Psoas muscle (tissue), 8 donors: ENCODE measurements around the gene LCNL1. TPM values are rescaled to one million over a fixed set of nuclear protein-coding genes. Genes with fewer than 3 reads are reported as not detected.
"Not testable (repeated sequence)": the region's sequence is repeated elsewhere in the genome, so short reads cannot be mapped to it uniquely, and the experiment has no call there.

Experiments used
- ATAC-seq, 4 donors: fragments of 200-7000 bp; cut with Tn5 transposase; one replicate each; pipeline ENCODE4 v1.9.1; 2020; ENCODE audit warnings: moderate library complexity in 3 of 4, mild to moderate bottlenecking in 2 of 4
- DNase-seq, 2 donors: peaks; one replicate each; pipeline ENCODE4 v3.0.0-alpha.2; 2020
- H3K27ac ChIP-seq: fragments of 200-600 bp; one replicate; pipeline ENCODE4 v1.8.0; 2022
- H3K27me3 ChIP-seq, 3 donors: fragments of 200-600 bp in 1 of 3; one replicate each; pipeline versions ENCODE4 v1.6.1 to v1.8.0; 2013 to 2022; ENCODE audit warnings: low read length in 2 of 3, mild to moderate bottlenecking in 2 of 3, moderate library complexity in 1 of 3; ENCODE audit not compliant: insufficient read depth in 3 of 3
- H3K36me3 ChIP-seq, 2 donors: fragments of 200-600 bp in 1 of 2; one replicate each; pipeline versions ENCODE4 v1.6.1 to v1.8.0; 2013 to 2022; ENCODE audit warnings: low read depth in 1 of 2, mild to moderate bottlenecking in 1 of 2, moderate library complexity in 1 of 2; ENCODE audit not compliant: insufficient read depth in 1 of 2
- H3K4me1 ChIP-seq: fragments of 200-600 bp; one replicate; pipeline ENCODE4 v1.8.0; 2022
- H3K4me3 ChIP-seq: fragments of 200-600 bp; one replicate; pipeline ENCODE4 v1.8.0; 2022; ENCODE audit warnings: mild to moderate bottlenecking
- H3K9me3 ChIP-seq: fragments of 200-600 bp; one replicate; pipeline ENCODE4 v1.8.0; 2022
- CTCF ChIP-seq: fragments of 200-600 bp; IDR thresholded peaks from one replicate; pipeline ENCODE4 v1.8.0; 2022; ENCODE audit warnings: antibody characterized with exemption
- WGBS, 3 donors: extraction: QIAGEN DNeasy Blood & Tissue Kit; methylation state at CpG; one replicate each; pipeline versions ENCODE4 v1.1.6 to v1.1.7; 2013; 5-methylcytosine and 5-hydroxymethylcytosine counted together
- intact Hi-C, 2 donors: fragments of 100-400 bp; cut with DNase I; formaldehyde crosslinking; loops; one replicate each; pipeline versions ENCODE4 v1.11.0 to v1.14.2; 2022
- polyA plus RNA-seq, 3 donors: library from polyadenylated mRNA; stranded (reverse); fragments of 200-250 nt; gene quantifications; one replicate each; pipeline ENCODE4 v1.2.3, GENCODE V29; 2013
- total RNA-seq, 4 donors: library from RNA; stranded (reverse); fragmentation: NEBNext Ultra II Directional in 2 of 4; extraction: Animal tissue kit (Norgen Biotek cat#: 25700) in 2 of 4; gene quantifications; one replicate each; pipeline versions ENCODE4 v1.2.1 to v1.2.4, GENCODE V29; 2021 to 2023
- donor health status: healthy with polysubstance abuse.
- donor health status: DM: no; HTN: no; CAD: no; lungs with moderate emphysema.
- donor health status: Bipolar disorder and iron deficiency.
- donor health status: healthy.
- donor health status: DM: yes; HTN: yes; CAD: no.
- donor health status: DM: no; HTN: no; CAD: no.
- donor health status: DM: no; HTN: no; CAD: no.
- donor health status: DM: yes; HTN: yes; CAD: no.

The LCNL1 gene
- total and polyA plus RNA-seq, 7 donors: 0.04 to 0.79 (median 0.14) TPM

GRCh38 chr9:137032858-137033257 lies 50.1 kb downstream of the LCNL1 start:
- Histone ChIP-seq H3K27me3 (peaks cover 0 to 6% (median 0%) of the 10 kb centered on the region in 3 donors), H3K27ac (no peak overlapping the region), H3K4me3 (peak overlapping the region; percentile 28), H3K36me3 (no peaks in the 10 kb centered on the region), H3K9me3 (no peaks in the 10 kb centered on the region), H3K4me1 (peaks cover 16% of the 10 kb centered on the region)
- peak; percentile 65 to 73 for DNase-seq
- no peak for ATAC-seq
- intact Hi-C loops: no loop called here
- no peak for TF ChIP-seq CTCF
- 84 to 89% (median 85%) methylated on average over 9 to 10 of the region's 10 CpGs for WGBS, 3 donors

GRCh38 chr9:137033481-137033880 lies 50.7 kb downstream of the LCNL1 start:
- intact Hi-C loops, DNase-seq, H3K36me3 ChIP-seq, H3K27me3 ChIP-seq, H3K9me3 ChIP-seq, ATAC-seq, H3K27ac ChIP-seq: not testable (repeated sequence)
- peaks cover 16% of the 10 kb centered on the region for H3K4me1 ChIP-seq
- peak overlapping the region; percentile 28 for H3K4me3 ChIP-seq
- 92 to 98% (median 96%) methylated on average over 5 of the region's 5 CpGs for WGBS, 3 donors

GRCh38 chr9:137034039-137034708 lies 51.4 kb downstream of the LCNL1 start:
- intact Hi-C loops: loop anchor here (2.0 kb wide), 2 partner anchors 85 to 245 kb away; no protein-coding TSS in a partner anchor
- DNase-seq (no peak), ATAC-seq (no peak)
- 31 to 34% (median 32%) methylated on average over 14 to 15 of the region's 15 CpGs for WGBS, 3 donors
- H3K4me3 ChIP-seq: peak overlapping the region; percentile 28
- H3K4me1 ChIP-seq: peaks cover 9% of the 10 kb centered on the region
- H3K36me3 ChIP-seq: peaks cover 0 to 5% of the 10 kb centered on the region in 2 donors
- H3K9me3 ChIP-seq: no peaks in the 10 kb centered on the region
- peaks cover 0 to 6% (median 0%) of the 10 kb centered on the region in 3 donors for H3K27me3 ChIP-seq
- TF ChIP-seq CTCF: no peak
- no peak overlapping the region for H3K27ac ChIP-seq

GRCh38 chr9:137034709-137035506 lies 52.1 kb downstream of the LCNL1 start:
- peak; percentile 88 for TF ChIP-seq CTCF
- intact Hi-C loops: loop anchor here (1.0 to 2.0 kb wide), 3 partner anchors 86 to 248 kb away; no protein-coding TSS in a partner anchor
- peak; percentile 78 to 92 for DNase-seq
- peaks cover 0 to 12% of the 10 kb centered on the region in 2 donors for H3K36me3 ChIP-seq
- no peaks in the 10 kb centered on the region for H3K9me3 ChIP-seq
- peaks cover 6% of the 10 kb centered on the region for H3K4me1 ChIP-seq
- WGBS, 3 donors: 7 to 13% (median 7%) methylated on average over 23 to 24 of the region's 24 CpGs
- H3K27ac ChIP-seq: no peak overlapping the region
- H3K27me3 ChIP-seq: peaks cover 0 to 6% (median 0%) of the 10 kb centered on the region in 3 donors
- peak; percentile 74 to 94 (median 92) for ATAC-seq
- H3K4me3 ChIP-seq: no peak overlapping the region

Other genes starting within 250 kb of the LCNL1 start
Only the 30 nearest of the 38 such genes appear.
- gene LCN15, start 218.5 kb upstream of the LCNL1 start, total RNA-seq: under 1 TPM in 1 of 4 donors, not detected in 3; 0.22 TPM
- gene LCN15, start 218.5 kb upstream of the LCNL1 start, polyA plus RNA-seq: 1 to 10 TPM in 1 of 3 donors, under 1 TPM in 1, not detected in 1; 0.14 to 1.4 TPM
- 10 to 100 TPM; 32.0 to 49.1 (median 45.9) TPM for gene TMEM141, start 191.6 kb upstream of the LCNL1 start, total RNA-seq
- gene TMEM141, start 191.6 kb upstream of the LCNL1 start, polyA plus RNA-seq: 10 to 100 TPM; 49.3 to 89.1 (median 65.1) TPM
- not detected for gene CCDC183, start 186.7 kb upstream of the LCNL1 start, total RNA-seq
- gene CCDC183, start 186.7 kb upstream of the LCNL1 start, polyA plus RNA-seq: under 1 TPM in 2 of 3 donors, not detected in 1; 0.03 to 0.08 TPM
- 10 to 100 TPM; 74.4 to 90.5 (median 88.3) TPM for gene RABL6, start 175.0 kb upstream of the LCNL1 start, total RNA-seq
- 10 to 100 TPM; 73.0 to 82.5 (median 75.4) TPM for gene RABL6, start 175.0 kb upstream of the LCNL1 start, polyA plus RNA-seq
- gene AJM1, start 140.5 kb upstream of the LCNL1 start, total RNA-seq: 1 to 10 TPM; 1.3 to 4.9 (median 3.5) TPM
- 1 to 10 TPM; 1.6 to 2.0 (median 1.7) TPM for gene AJM1, start 140.5 kb upstream of the LCNL1 start, polyA plus RNA-seq
- 100 to 1,000 TPM; 154 to 272 (median 220) TPM for gene PHPT1, start 133.6 kb upstream of the LCNL1 start, total RNA-seq
- 100 to 1,000 TPM; 228 to 295 (median 288) TPM for gene PHPT1, start 133.6 kb upstream of the LCNL1 start, polyA plus RNA-seq
- 1 to 10 TPM; 1.7 to 4.7 (median 3.1) TPM for gene MAMDC4, start 130.6 kb upstream of the LCNL1 start, total RNA-seq
- 1 to 10 TPM; 2.1 to 7.9 (median 2.4) TPM for gene MAMDC4, start 130.6 kb upstream of the LCNL1 start, polyA plus RNA-seq
- 100 to 1,000 TPM; 254 to 371 (median 331) TPM for gene EDF1, start 116.7 kb upstream of the LCNL1 start, total RNA-seq
- gene EDF1, start 116.7 kb upstream of the LCNL1 start, polyA plus RNA-seq: 100 to 1,000 TPM; 241 to 534 (median 365) TPM
- gene TRAF2, start 96.5 kb upstream of the LCNL1 start, total RNA-seq: 10 to 100 TPM in 2 of 4 donors, 1 to 10 TPM in 2; 5.4 to 13.2 (median 9.4) TPM
- 10 to 100 TPM in 2 of 3 donors, 1 to 10 TPM in 1; 8.6 to 15.9 (median 11.1) TPM for gene TRAF2, start 96.5 kb upstream of the LCNL1 start, polyA plus RNA-seq
- 100 to 1,000 TPM; 135 to 236 (median 171) TPM for gene FBXW5, start 38.3 kb upstream of the LCNL1 start, total RNA-seq
- 100 to 1,000 TPM; 202 to 261 (median 213) TPM for gene FBXW5, start 38.3 kb upstream of the LCNL1 start, polyA plus RNA-seq
- 1 to 10 TPM; 1.7 to 7.9 (median 5.9) TPM for gene C8G, start 37.8 kb upstream of the LCNL1 start, total RNA-seq
- gene C8G, start 37.8 kb upstream of the LCNL1 start, polyA plus RNA-seq: 1 to 10 TPM; 3.4 to 6.0 (median 4.5) TPM
- gene LCN12, start 30.7 kb upstream of the LCNL1 start, total RNA-seq: 1 to 10 TPM in 1 of 4 donors, under 1 TPM in 2, not detected in 1; 0.38 to 1.5 (median 0.48) TPM
- under 1 TPM; 0.06 to 0.17 (median 0.13) TPM for gene LCN12, start 30.7 kb upstream of the LCNL1 start, polyA plus RNA-seq
- 100 to 1,000 TPM in 1 of 4 donors, 10 to 100 TPM in 3; 23.3 to 130 (median 74.3) TPM for gene PTGDS, start 5.5 kb upstream of the LCNL1 start, total RNA-seq
- gene PTGDS, start 5.5 kb upstream of the LCNL1 start, polyA plus RNA-seq: 10 to 100 TPM; 29.9 to 37.9 (median 37.8) TPM
- 10 to 100 TPM in 3 of 4 donors, 1 to 10 TPM in 1; 9.4 to 15.6 (median 12.4) TPM for gene PAXX, start 9.4 kb downstream of the LCNL1 start, total RNA-seq
- 10 to 100 TPM; 16.5 to 39.2 (median 25.2) TPM for gene PAXX, start 9.4 kb downstream of the LCNL1 start, polyA plus RNA-seq
- under 1 TPM in 3 of 4 donors, not detected in 1; 0.38 to 0.90 (median 0.54) TPM for gene CLIC3, start 13.6 kb downstream of the LCNL1 start, total RNA-seq
- under 1 TPM; 0.55 to 0.94 (median 0.79) TPM for gene CLIC3, start 13.6 kb downstream of the LCNL1 start, polyA plus RNA-seq
- gene ABCA2, start 45.2 kb downstream of the LCNL1 start, total RNA-seq: 10 to 100 TPM; 12.2 to 23.5 (median 18.3) TPM
- gene ABCA2, start 45.2 kb downstream of the LCNL1 start, polyA plus RNA-seq: 10 to 100 TPM in 1 of 3 donors, 1 to 10 TPM in 2; 6.9 to 11.1 (median 8.5) TPM
- under 1 TPM in 1 of 4 donors, not detected in 3; 0.08 TPM for gene FUT7, start 49.1 kb downstream of the LCNL1 start, total RNA-seq
- under 1 TPM in 2 of 3 donors, not detected in 1; 0.01 to 0.06 TPM for gene FUT7, start 49.1 kb downstream of the LCNL1 start, polyA plus RNA-seq
- gene NPDC1, start 63.2 kb downstream of the LCNL1 start, total RNA-seq: 10 to 100 TPM; 17.3 to 32.1 (median 22.6) TPM
- gene NPDC1, start 63.2 kb downstream of the LCNL1 start, polyA plus RNA-seq: 10 to 100 TPM; 14.8 to 23.2 (median 17.6) TPM
- 1 to 10 TPM in 2 of 4 donors, under 1 TPM in 2; 0.59 to 1.4 (median 0.95) TPM for gene ENTPD2, start 71.1 kb downstream of the LCNL1 start, total RNA-seq
- under 1 TPM; 0.17 to 0.29 (median 0.28) TPM for gene ENTPD2, start 71.1 kb downstream of the LCNL1 start, polyA plus RNA-seq
- gene SAPCD2, start 87.6 kb downstream of the LCNL1 start, total RNA-seq: under 1 TPM; 0.10 to 0.15 (median 0.12) TPM
- gene SAPCD2, start 87.6 kb downstream of the LCNL1 start, polyA plus RNA-seq: under 1 TPM in 2 of 3 donors, not detected in 1; 0.18 to 0.22 TPM
- 1 to 10 TPM; 1.8 to 4.5 (median 3.0) TPM for gene UAP1L1, start 94.5 kb downstream of the LCNL1 start, total RNA-seq
- 1 to 10 TPM; 1.5 to 2.4 (median 1.7) TPM for gene UAP1L1, start 94.5 kb downstream of the LCNL1 start, polyA plus RNA-seq
- 10 to 100 TPM; 13.5 to 18.1 (median 14.4) TPM for gene MAN1B1, start 104.0 kb downstream of the LCNL1 start, total RNA-seq
- gene MAN1B1, start 104.0 kb downstream of the LCNL1 start, polyA plus RNA-seq: 10 to 100 TPM; 13.1 to 24.4 (median 21.8) TPM
- gene DPP7, start 131.7 kb downstream of the LCNL1 start, total RNA-seq: 10 to 100 TPM; 43.2 to 75.3 (median 67.5) TPM
- 10 to 100 TPM; 34.8 to 67.7 (median 61.3) TPM for gene DPP7, start 131.7 kb downstream of the LCNL1 start, polyA plus RNA-seq
- not detected for gene GRIN1, start 156.2 kb downstream of the LCNL1 start, total RNA-seq
- under 1 TPM in 1 of 3 donors, not detected in 2; 0.06 TPM for gene GRIN1, start 156.2 kb downstream of the LCNL1 start, polyA plus RNA-seq
- not detected for gene LRRC26, start 187.1 kb downstream of the LCNL1 start, total RNA-seq
- gene LRRC26, start 187.1 kb downstream of the LCNL1 start, polyA plus RNA-seq: not detected
- not detected for gene TMEM210, start 189.1 kb downstream of the LCNL1 start, total RNA-seq
- not detected for gene TMEM210, start 189.1 kb downstream of the LCNL1 start, polyA plus RNA-seq
- gene ANAPC2, start 205.6 kb downstream of the LCNL1 start, total RNA-seq: 10 to 100 TPM; 20.5 to 32.1 (median 24.3) TPM
- gene ANAPC2, start 205.6 kb downstream of the LCNL1 start, polyA plus RNA-seq: 10 to 100 TPM; 13.0 to 22.6 (median 21.6) TPM
- gene SSNA1, start 205.7 kb downstream of the LCNL1 start, total RNA-seq: 10 to 100 TPM; 51.5 to 65.4 (median 54.4) TPM
- 100 to 1,000 TPM; 101 to 176 (median 142) TPM for gene SSNA1, start 205.7 kb downstream of the LCNL1 start, polyA plus RNA-seq
- gene TPRN, start 217.7 kb downstream of the LCNL1 start, total RNA-seq: 10 to 100 TPM in 2 of 4 donors, 1 to 10 TPM in 2; 8.0 to 11.3 (median 9.8) TPM
- 10 to 100 TPM in 1 of 3 donors, 1 to 10 TPM in 2; 3.6 to 11.1 (median 6.7) TPM for gene TPRN, start 217.7 kb downstream of the LCNL1 start, polyA plus RNA-seq
- gene TMEM203, start 222.7 kb downstream of the LCNL1 start, total RNA-seq: 10 to 100 TPM; 31.2 to 40.1 (median 36.0) TPM
- gene TMEM203, start 222.7 kb downstream of the LCNL1 start, polyA plus RNA-seq: 10 to 100 TPM; 30.6 to 71.6 (median 47.7) TPM